Subcutaneous adipose tissue (tissue), 4 donors: Measurements from ENCODE around the gene NACC1. TPM values are rescaled to one million over a fixed set of nuclear protein-coding genes. Genes with fewer than 3 reads are reported as not detected.

Experiments used
- CTCF ChIP-seq: fragments of 450-650 bp; IDR thresholded peaks from one replicate; pipeline ENCODE4 v1.5.1; 2016; ENCODE audit warnings: low read depth, mild to moderate bottlenecking, control low read depth, antibody characterized with exemption, moderate library complexity
- total RNA-seq, 4 donors: library from RNA; depleted of rRNA; stranded (reverse); fragments of >200 nt; gene quantifications; one replicate each; pipeline ENCODE4 v1.1.0, GENCODE V29; 2016

The NACC1 gene
- total RNA-seq, 4 donors from 2014 or later, result 8.5 to 13.6 (median 9.7) TPM

DNA sequence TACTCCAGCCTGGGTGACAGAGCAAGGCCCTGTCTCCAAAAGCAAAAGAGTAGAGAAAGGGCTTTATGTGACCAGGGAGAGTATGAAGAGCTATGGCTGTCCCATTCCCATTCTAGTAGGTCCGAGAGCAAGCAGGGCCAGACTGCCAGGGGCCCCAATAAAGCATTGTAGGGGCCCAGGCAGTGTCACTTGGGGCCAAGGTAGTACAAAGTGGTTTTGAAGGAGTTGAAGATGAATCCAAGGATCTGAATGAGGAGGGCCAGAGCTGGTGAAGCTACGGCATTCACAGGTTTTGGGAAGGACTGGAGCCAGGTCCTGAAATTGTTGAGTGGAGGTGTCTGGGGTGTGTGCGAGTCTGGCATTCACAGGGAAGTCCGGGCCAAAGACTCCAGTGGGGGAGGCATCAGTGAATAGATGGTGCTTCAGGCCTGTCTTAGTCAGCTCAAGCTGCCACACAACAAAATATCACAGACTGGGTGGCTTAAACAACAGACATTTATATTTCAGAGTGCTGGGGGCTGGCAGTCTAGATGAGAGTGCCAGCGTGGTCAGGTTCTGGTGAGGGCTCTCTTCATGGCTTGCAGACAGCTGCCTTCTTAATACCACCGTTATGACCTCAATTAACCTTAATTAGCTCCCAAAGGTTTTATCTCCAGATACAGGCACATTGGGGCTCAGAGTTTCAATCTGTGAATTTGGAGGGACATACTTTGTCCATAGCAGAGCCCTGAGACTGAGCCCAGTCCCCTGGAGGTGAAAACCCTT is 9.9 kb downstream of the NACC1 start:
- TF ChIP-seq CTCF, result no peak

- TF ChIP-seq CTCF, result no peak
Observed at GRCh38 chr19:13128583-13128982, 10.5 kb downstream of the NACC1 start.

DNA sequence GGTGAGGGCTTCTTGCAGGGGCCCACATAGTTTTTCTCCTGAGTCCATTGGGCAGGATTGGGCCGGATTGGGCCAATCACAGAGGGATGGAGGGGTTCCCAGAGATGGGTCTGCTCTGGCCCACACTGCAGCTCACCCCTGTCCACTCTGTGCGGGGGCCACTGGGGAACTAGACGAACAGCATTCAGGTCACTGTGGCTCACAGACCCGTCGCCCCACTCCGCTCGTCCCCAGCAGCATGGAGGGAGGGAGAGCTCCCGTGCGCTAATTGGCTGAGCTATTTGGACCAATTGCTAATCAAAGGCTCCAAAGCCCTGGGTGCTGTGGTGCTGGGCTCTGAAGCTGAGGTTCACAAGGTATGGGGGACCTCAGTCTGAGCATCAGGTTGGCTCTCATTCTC is 11.3 kb downstream of the NACC1 start:
- no peak for TF ChIP-seq CTCF

DNA sequence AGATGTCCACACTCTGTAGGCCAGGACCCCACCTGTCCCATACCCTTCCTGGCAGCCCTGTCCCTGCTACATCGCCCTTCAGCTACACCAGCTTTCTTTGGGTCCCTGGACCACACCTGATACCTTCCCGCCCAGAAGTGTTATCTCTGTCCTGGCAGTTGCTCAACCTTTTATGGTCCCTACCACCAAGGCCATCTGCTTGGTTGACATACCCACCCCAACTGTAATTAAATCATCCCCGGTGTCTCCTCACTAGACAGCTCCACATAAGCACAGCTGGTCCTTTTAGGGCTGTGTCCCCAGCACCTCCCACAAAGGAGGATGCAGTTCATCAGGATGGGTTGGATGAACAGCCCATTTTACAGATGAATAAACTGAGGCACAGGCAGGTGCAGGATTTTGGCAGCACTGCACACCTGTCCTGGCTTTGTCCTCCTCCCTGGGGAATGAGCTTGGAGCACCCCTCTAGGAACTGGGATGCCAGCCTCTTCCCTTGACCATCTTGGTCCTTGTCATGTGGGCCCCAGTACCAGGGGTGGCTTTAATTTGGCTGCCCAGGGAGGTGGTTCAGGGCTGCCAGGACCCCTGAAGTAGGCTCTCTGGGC is 12.9 kb downstream of the NACC1 start:
- TF ChIP-seq CTCF, result no peak

DNA sequence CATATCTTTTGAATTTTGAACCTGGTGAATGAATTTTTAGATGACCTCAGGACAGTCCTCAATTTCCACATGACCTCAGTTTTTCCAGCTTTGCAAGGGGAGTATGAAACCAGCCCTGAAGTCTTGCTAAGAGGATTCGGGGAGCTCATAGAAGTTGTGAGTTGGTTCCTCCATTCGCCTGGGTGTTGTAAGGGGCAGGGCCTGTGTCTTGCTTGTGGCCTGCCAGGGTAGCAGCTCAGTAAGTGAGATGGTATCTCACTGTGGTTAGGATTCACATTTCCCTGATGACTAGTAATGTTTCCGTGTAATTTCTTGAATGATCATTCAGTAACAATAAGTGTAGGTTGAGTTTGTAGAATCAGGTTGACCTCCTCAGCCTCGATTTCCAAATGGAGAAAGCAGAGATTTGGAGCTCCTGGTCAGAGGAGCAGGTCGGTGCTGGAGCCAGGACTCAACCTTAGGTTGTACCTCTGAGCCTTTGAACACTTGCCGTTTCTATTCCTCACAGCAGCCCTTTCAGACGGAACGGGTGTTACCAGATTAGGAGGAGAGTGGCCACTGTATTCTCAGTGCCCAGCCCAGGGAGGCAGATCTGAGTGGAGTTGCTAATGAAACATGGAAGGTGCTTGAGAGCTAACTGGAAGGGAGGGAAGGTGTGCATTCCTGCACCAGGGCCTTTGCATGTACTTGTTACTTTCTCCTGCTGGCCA is 14.6 kb downstream of the NACC1 start:
- no peak for TF ChIP-seq CTCF

GRCh38 chr19:13133241-13133870 is 15.3 kb downstream of the NACC1 start:
- no peak for TF ChIP-seq CTCF

GRCh38 chr19:13134626-13135025 is 16.6 kb downstream of the NACC1 start:
- no peak for TF ChIP-seq CTCF
